CD4-positive, alpha-beta T cell treated with Interleukin-15 for 4 hours (primary cell): ENCODE measurements around the gene NUDCD3.

Experiments
- DNase-seq: peaks from one replicate; pipeline ENCODE4 v3.0.0-alpha.2; 2020; ENCODE audit warnings: low spot score

NUDCD3 gene

DNA sequence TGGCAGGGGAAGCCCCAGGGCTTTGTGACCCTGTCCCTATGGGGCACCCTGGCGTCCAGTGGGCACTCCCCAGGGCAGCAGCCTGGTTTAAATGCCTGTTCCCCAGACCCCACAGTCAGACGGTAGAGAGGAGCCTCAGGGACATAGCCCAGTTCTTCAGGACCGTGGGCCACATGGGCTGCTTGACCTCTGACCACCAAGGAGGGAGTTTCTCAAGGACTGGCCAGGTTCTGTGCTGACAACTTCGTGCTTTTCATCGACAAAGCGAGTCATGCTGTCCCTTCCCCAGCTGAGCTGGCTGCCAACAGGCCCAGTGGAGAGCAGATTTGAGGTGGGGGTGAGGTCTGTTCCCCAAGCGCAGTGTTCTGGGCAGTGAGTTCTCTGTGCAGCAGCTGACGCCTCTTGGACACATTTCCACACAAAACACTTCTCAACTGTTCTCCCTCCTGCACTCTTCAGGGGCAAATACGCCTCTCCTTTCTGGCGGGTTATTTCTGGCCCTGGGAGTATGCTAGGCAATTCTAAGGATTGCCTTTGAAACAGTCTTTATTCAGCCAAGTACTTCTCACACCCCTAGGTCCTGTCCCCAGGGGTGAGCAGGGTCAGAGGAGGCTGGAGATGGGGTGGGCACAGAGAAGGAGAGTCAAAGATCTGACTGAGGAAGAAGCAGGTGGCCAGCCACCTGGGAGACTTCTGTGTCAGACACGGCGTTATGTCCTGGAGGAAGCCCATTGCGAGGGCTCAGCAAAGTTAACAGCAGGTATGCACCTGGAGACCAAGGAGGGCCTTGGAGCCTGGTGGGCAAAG, 107.8 kb downstream of the NUDCD3 start:
- DNase-seq = no peak

DNA sequence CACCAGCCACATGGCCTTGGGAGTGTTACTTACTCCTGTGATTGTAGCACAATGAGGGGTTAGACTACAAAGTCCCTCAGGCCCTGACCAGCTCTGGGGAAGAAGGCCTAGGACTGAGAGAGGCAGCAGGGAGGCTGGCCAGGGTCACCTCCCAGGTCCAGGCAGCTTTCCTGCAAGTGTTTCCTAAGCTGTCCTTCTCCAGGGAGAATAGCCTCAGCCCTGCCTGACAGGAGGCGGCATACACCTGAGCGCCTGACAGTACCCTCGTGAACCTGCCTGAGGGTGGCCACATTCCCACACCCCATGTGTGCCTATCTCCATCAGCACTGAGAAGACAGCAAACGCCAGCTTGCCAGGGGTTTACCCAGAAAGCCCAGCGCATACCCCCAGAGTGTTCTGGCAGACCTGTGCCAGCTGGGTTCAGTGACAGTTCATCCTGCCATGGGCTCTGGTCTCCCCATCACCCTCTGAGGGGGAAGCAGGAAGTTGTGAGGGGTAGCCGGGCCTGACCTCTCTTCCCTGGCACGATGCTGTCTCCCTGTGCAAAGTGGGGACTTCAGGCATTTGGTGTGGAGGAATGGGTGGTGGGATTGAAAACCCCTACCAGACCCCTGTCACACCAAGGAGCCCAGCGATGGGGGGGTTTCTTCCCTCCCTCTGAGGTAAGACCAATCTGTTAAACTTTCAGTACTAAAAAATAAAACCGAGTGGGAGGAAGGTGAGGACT, 108.8 kb downstream of the NUDCD3 start:
- no peak for DNase-seq

DNA sequence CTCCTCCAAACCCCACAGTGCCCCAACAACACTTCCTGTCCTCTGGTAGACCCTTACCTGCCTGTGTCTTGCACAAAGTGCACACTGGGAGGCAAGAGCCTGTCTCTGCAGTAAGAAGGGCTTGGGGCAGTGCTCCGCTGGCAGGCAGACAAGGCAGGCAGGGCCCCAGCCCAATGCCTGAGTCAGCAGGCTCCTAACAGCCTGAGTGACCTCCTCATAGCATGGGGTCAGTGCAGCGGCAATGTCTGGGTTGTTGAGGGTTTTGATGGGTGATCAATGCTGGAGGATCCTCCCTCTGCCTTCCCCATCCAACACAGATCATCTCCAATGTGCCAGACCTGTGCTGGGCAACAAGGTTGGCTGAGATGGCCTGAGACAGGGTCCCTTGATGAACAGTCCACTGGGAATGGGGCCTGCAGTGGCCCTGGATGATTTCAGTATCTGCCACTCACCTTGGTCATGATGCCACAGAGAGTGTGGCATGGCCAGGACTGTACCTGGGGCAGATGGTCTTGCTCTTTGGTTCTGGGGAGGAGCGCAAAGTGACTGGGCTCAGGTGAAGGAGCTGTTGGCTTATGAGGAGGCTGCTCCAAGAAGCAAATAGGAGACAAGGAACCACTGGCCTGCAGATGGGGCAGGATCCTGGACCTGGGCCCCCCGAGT, 109.5 kb downstream of the NUDCD3 start:
- DNase-seq = no peak

DNA sequence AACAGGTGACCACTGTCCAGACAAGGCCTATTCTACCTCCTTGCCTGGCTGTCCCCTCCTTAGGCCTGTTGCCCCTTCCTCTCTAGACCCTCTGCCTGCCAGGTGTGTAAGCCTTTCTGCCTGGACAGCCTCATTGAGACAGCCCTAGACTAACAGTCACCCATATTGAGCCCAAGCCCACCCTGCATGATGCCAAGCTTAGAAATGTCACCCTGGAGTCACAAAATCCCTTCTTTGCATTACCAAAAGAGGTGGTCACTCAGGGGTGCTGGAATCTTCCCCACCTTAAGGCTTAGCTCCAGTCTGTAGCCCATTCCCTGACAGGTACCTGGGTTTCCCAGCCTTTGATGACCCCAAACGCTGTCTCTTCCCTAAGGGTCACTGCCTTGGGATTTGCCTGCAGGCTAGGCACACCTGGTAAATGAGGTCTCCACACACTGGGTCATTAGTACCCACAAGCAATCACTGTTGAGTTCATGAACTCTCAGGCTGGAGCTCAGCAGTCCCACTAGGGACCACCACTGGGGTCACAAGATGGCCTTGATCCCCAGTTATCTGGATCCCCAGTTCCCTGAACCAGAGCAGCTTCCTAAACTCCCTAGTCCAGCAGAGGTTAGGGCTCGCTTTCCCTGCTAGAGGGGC, 110.1 kb downstream of the NUDCD3 start:
- DNase-seq = no peak

DNA sequence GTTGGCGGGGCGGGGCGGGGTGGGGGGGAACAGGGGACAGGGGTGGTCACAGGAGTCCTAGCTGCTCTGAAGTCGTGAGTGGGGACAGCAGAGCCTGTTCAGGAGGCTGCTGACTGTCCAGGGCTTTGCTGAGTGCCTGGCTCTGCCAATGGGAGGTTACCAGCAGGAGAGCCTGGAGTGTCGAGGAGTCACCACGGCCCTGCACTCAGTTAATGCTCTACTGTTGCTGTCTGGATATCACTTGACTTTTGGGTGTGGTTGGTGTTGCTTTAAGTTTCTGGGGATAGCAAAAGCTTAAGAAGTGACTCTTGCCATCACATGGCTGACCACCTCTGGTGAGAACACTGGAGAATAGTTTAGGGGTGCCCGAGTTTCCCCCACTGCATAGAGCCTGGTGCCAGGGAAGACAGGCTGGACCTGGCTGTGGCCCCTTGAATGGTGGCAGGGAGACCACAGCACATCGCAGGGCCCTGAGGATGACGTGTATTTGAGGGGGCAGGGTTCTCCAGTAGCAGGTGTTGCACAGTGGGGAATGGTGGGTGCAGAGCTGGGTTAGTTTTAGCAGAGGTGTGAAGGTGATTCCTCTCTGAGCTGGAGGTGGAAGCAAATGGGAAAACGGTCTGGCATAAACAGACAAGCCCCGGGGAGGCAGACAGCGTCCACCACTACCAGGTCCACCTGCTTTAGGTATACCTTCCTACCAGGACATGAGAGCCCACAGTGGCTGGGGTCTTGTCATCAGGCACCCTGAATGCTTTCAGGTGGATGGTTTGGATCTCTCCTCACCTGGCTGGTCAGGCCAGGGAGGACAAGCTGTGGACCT, 110.9 kb downstream of the NUDCD3 start:
- DNase-seq = no peak

DNA sequence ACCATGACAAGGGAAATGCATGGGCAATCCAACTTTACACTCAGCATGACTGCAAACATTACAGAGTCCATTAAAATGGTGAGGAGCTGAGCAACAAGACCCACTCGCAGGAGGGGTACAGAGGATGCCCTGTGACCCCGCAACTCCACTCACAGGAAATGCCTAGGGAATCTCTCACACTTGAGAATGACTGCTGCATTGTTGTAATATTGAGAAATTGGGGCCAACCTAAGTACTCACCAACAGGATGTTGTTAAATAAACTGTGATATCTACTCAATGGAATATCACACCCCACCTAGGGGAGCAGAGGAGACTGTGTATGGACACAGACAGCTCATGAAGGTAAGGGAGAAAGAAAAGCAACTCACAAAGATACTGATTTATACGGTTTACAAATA, 111.7 kb downstream of the NUDCD3 start:
- no peak for DNase-seq

DNA sequence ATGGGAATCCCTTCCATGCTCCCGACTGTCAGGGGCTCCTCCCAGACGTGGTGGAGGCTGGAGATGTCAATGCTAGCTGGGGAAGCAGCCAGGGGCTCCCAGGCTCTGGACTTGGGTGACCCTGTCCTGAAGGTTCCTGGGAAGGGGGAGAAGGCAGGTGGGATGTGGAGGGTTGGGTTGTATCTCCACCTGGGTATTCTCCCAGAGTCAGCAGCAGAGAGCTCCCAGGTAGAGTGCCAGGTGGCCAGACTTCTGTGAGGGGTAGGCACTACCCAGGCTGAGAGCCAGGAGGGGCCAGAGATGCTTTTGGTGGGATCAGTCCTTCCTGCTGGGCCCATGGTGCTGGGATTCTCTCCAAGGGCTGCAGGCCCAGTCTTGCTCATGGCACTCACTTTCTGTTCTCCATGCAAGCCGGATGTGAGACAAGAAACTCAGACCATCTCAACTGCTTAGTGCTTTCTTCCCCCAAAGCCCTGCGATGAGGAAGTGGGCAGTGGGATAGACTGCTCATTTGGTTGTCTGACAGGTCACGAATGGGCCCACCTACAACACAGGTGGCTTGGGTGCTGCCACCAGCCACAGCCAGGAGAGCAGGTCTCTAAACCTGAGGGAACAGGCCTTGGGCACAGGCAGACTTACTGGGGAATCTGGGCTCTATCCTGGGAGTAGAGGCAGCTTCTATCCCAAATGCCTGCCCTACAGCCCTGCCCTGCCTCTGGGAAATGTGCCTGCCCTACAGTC, 112.6 kb downstream of the NUDCD3 start:
- DNase-seq = no peak

DNA sequence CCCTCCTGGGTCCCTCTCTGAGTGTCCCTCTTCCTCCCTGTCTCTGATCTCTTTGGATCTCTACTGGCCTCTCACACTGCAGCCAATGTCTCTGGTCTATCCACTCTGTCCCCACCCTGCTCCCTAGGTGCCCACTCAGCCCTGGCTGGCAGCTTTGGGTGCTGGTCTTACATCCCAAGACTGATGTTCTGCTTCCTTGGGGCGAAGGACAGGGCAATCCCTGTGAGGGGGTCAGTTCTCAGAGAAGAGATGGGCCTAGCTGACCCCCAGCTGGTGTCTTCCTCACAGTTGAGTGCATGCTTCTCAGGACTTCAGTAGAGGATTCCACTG, 113.4 kb downstream of the NUDCD3 start:
- DNase-seq = no peak

DNA sequence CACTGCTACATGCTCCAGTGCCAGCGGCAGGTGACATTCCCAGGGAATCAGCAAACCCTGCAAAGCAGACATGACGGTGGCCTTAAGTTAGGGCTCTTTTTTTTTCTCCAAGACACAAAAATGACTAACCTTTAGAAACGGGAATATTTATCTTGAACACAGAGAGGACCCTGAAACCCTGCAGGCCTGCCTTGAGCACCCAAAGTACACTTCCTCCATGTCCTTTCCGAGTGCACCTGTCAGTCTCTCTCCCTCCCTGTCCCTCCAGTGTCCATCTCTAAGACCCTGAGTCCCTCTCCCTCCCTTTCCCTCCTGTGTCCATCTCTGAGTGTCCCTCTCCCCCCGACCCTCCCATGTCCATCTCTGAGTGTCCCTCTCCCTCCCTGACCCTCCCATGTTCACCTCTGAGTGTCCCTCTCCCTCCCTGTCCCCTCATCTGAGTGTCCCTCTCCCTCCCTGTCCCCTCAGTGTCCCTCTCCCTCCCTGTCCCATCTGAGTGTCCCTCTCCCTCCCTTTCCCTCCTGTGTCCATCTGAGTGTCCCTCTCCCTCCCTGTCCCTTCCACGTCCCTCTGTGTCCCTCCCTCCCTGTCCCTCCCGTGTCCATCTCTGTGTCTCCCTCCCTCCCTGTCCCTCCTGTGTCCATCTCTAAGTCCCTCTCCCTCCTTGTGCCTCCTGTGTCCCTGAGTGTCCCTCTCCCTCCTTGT, 113.9 kb downstream of the NUDCD3 start:
- no peak for DNase-seq

DNA sequence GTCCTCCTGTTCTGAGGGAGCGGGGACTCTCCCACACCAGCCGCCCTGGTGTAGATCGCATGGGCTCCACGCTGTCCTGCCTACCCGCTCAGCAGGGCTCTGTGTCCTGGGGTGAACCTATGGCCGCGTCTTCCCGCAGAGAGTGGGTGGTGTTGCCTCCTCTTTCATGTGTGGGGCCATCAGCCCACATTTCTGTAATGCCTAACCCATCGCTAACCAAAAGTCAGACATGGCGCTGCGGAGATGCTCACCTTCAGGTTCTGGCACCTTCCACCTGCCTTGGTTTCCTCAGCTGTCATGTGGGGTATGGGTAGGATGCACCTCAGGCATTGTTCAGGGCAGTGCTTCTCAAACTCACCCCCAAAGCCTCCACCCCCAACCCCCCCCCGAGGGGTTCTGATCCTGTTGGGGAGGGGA, 114.5 kb downstream of the NUDCD3 start:
- DNase-seq = no peak

DNA sequence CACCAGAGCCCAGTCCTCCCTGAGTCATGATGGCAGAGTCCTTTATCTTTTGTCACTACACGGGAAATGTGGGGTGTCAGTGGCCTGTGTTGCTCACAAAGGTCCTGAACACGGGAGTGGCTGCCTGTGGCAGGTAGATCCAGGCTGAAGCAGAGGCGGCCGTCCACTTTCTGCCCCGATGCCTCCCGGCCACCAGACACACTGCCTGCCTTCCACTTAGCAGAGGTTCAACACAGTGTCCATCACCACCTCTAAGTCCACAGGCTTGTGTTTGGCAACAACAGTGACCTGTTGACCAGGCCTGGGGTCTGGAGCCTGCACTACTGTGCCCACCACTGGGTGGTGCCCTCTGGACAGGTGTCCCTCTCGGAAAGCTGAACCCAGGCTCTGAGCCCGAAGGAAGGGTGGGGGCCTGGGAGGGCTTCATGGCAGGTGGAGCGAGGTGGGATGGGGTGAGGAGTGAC, 115.2 kb downstream of the NUDCD3 start:
- DNase-seq = no peak

DNA sequence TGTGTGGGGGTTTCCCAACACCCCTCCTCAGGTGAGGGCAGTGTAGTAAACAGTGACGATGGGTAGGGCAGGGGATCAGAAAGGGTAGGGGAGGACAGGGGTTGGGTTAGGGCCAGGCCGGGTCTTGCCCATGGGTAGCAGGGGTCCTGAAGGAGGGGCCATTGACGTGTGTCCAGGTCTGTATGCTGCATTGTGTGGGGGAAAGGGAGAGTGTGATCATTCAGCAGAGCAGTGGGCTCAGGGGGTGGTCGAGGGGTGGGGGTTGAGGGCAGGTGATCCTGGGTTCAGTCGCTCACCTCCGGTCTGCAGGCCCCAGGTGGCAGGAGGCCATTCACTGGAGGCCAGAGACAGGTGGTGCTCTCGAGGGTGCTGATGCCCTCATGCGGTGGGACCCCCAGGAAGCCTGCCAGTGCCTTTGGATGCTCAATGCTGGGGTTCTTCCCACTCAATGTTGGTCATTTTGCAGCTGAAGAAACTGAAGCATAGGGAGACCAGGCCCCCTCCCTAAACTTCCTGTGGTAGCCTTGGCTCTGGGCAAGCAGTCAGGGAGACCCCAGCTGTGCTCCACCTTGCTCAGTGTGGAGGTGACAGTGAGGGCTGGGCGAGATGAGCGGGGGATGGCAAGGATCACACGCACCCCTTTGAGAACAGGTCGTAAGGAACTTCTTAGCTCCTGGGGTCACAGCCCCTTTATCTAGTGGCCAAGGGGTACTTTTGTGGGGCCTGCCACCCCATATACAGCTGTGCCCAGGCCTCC, 116.3 kb downstream of the NUDCD3 start:
- DNase-seq = no peak

DNA sequence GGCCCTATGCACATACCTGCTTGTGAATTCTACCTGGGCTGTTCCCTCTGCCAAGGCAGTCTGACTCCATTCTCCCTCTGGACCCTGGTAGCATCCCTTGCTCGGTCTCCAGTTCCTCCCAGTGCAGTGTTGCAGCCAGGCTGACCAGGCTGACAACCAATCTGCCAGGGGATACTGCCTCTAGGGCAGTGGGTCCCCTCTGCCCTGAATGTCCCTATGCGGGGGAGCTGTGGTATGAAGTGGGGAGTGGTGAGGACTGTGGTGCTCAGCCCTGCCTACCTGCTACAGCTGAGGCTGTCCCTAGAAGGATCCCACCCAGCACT, 117.1 kb downstream of the NUDCD3 start:
- DNase-seq = no peak

DNA sequence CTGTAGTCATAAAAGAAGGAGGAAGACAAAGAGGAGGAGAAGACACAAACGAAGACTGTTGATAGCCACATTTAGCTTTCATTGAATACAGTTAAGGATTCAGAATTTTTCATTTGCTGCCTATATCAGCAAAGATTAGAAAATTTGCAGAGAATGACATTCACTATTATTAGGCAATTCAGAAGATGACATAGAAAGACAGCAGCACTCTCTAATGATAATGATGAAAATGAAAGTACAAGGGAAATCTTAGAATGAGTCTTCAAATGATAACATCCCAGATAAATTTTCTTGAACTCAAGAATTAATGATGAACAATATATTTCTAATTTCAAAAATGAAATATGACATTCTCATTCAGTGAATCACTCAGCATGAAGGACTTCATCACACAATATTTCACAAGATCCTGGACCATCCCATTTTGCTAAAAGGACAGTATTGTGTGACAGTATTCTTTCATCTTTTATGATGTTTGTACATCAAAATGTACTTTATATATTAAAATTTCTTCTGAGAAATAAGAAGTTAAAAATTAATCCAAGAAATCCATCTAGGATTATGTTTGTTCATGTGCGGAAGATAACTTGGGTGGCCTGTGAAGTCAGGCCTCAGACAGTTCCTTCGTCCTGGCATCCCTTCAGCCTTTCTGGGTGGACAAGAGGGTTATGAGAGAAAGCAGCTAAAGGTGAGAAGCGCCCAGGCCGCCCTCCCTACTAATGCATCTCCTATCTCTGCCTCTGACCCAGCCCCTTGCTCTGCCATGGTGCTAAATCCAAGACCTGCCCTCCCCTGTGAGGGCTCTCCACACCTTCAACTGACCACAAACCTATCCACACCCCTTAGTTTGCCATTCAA, 117.7 kb downstream of the NUDCD3 start:
- DNase-seq = no peak

DNA sequence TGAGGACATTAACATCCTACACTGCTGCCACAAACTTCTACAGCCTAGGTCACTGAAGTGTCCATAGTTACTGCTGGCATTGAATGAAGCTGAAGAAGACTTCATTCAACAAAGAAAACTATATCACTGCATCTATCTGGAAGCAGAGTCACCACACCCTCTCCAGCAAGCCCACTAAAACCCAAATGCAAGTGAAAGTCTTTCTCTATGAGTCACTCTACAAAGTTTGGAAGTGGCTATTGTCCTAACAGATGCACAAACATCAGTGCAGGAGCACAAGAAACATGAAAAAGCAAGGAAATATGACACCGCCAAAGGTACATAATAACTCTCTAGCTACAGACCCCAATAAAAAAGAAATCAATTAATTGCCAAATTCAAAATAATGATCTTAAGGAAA, 121.6 kb downstream of the NUDCD3 start:
- DNase-seq = no peak

DNA sequence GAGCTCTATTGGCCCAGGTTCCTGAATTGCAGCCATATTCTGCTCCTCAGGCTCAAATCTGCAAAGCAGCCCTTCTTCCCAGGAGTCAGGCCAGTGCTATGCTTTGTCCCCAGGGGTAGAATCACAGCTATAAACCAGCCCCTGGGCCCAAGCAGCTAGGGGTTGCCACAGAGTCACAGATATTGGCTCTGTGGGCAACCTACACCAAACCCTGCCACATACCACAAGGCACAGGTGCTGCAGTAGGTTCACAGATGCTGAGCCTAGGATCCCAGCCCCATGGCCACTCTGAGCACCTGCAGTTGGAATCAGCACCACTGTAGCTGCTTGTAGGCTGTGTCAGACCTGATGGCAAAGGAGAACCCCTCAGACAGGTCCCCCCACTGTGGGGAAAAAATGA, 122.0 kb downstream of the NUDCD3 start:
- no peak for DNase-seq

DNA sequence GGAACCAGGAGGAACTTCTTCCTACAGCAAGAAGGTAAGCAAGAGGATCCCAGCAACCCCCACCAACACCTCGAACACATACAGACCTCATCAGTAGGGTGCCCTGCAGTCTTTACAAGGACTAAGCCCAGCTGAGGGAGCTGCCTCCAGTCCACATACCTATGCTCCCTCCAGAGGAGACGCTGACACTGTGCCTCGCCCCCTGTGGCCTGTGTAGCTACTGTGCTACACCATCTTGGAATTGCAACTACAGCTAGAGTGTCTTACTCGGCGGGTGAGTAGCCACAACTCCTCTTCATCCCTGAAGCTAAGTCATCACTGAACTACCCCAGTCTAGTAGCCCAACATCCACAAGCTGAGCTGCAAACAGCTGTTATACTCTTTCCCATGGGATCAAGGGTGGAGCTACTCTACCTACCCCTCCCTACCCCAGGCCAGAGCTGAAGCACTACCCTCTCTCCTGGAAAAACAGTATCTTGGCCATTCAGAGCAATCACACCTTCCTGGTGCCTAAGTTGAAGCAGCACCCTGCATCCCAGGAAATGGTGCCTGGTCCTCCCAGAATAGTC, 122.9 kb downstream of the NUDCD3 start:
- no peak for DNase-seq

DNA sequence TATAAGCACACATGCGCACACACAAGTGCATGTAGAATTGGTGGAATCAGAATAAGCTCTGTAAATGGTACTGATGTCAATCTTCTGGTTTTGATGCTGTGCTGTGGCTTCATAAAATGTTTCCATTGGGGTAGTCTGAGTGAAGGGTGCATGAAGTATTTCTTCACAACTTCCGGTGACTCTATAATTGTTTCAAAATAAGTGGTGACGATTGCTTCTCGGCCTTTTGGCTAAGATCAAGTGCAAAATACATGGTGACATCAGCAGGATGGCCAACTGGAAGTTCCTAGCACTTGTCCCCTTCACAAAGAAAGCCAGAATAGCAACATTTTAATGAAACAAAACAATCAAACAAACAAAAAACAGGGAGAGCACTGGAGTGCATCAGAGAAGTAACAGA, 123.5 kb downstream of the NUDCD3 start:
- DNase-seq = no peak

DNA sequence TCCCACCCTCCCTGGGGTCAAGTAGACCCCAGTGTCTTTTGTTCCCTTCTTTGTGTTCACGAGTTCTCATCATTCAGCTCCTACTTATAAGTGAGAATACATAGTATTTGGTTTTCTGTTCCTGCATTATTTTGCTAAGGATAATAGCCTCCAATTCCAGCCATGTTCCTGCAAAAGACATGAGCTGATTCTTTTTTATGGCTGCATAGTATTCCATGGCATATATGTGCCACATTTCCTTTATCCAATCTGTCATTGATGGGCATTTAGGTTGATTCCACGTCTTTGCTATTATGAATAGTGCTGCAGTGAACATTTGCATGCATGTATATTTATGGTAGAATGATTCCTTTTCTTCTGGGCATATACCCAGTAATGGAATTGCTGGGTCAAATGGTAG, 136.8 kb downstream of the NUDCD3 start:
- no peak for DNase-seq
